ENCODE measurements around the gene SEC61B. TPM values are rescaled to one million over a fixed set of nuclear protein-coding genes. Genes with fewer than 3 reads are reported as not detected.

Gene SEC61B
- total RNA-seq, 2 experiments from 2014 or later, result 186 to 199 TPM

DNA sequence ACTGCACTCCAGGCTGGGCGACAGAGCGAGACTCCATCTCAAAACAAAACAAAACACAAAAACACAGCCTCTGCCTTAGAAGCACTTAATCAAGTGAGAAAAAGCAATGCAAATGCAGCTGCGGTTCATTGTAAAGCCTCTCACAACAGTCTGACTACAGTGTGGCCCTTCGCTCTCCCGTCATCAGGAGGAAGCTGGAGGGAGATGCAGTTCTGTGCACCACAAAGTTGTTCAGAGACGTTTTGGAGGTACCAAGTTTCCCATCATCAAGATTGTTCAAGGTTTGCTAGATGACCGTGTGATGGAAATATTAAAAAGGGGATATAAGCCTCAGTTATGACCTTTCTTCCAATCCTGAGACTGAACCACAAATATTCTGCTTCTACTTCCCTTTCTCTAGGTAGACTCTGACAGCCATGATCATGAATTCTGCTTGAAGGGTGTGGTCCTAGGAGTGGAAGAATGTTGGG is 40.9 kb downstream of the SEC61B start:
- CTCF ChIA-PET, result no interaction called here

DNA sequence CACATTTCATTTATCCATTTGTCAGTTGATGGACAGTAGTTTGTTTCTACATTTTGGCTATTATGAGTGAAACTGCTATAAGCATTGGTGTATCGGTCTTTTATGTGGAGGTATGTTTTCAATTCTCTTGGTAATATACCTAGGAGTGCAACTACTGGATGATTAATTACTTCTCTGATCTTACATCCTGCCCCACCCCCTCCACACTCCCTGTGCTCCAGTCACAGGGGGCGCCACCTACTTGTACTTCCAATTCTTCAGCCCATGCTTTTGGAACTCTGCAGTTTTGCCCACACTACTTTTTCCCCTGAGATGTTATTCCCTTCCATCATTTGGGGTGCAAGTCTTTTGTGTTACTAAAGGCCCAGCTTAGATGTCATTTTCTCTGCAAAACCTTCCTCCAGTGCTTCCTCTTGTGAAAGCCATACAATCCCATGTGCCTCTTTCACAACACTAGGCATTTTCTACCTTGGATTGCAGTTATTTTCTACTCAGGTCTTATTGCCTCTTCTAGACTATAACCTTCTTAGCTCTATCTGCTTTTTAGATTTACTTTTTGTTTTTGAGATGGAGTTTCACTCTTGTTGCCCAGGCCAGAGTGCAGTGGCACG is 42.1 kb downstream of the SEC61B start:
- ChIA-PET CTCF (interaction anchor here (1.0 kb wide), 1 partner anchor 80 kb away, joined by 4 read pairs; no protein-coding TSS in a partner anchor), POLR2A (no interaction called here)

More for the DNA sequence above, 40.9 kb downstream of the SEC61B start:
- POLR2A ChIA-PET, result no interaction called here

DNA sequence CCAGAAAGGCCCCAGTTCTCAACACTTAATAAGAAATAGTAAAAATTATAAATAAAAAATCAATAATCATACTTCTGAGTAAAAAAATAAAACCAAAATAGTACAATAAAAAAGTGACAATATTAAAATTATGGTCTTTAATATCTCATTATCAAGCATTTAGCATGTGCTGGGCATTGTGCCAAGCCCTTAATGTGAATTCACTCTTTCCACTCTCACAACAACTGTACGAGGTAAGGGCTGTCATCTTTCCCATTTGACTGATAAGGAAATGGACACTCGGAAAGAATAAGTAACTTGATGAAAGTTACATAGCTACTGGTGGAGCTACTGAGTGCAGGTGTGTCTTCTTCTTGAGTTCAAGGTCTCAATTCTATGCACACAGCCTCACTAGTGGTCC is 43.6 kb downstream of the SEC61B start:
- ChIA-PET CTCF (interaction anchor here (1.0 to 1.2 kb wide), 3 partner anchors 46 to 745 kb away, joined by 3 to 4 read pairs (median 4); no protein-coding TSS in a partner anchor), POLR2A (interaction anchor here (1.0 kb wide), 1 partner anchor 44 kb away, joined by 3 read pairs; the partner anchor contains the start of gene ALG2)

DNA sequence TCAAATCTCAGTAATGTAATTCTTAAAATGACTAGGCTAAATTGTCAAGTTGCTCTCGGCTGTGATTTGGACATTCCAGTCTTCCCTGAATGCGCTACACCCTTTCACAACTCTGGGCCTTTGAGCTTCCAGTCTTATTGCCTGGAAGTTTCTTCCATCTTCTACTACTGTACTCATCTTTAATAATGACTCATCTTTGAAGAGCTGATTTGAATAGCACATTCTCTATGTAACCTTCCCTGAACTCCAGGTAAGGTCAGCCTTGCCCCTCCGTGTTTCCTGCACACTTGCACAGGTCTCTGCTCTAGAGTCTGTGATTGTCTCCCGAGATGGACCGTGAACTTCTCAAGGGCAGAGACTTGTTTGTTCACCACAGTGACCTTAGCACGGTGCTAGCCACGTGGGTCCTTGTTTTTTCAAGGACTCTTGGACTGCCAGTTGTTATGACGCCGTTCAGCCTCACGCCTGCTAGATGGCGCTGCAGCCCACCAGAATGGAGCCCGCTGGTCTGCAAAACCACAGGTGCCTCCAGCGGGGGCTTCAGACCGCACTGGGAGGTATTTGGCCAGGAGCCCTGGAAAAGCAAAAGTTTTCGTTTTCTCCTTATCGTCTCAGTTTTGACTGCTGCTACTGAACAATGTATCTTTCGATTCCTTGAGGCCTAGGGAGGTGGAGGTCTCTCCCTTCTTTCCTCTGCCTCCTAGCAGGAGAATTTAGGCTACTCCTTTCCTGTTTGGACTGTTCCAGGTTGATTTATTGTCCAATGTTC is 44.4 kb downstream of the SEC61B start:
- ChIA-PET POLR2A (no interaction called here), CTCF (interaction anchor here (1.0 kb wide), 2 partner anchors 81 to 744 kb away, joined by 4 read pairs; no protein-coding TSS in a partner anchor)

DNA sequence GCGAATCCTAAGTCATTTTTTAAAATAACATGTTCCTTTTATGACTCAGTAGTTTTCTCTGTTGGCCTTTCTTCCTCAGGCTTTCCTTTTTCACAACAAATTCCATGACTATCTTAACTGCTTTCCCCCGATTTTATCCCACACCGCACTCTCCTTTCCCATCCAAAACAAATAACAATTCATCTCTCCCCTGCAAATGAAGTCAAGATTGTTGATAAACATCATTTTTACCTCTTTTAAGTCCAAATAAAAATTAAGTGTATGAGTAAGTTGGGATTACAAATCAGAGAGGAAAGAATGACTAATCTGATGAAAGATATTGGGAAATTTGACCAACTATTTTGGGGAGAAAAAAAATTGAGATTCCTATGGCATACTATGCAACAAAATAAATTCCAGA is 47.3 kb downstream of the SEC61B start:
- POLR2A ChIA-PET, result no interaction called here
- CTCF ChIA-PET, result interaction anchor here (0.6 kb wide), 1 partner anchor 190 kb away, joined by 4 read pairs; no protein-coding TSS in a partner anchor

DNA sequence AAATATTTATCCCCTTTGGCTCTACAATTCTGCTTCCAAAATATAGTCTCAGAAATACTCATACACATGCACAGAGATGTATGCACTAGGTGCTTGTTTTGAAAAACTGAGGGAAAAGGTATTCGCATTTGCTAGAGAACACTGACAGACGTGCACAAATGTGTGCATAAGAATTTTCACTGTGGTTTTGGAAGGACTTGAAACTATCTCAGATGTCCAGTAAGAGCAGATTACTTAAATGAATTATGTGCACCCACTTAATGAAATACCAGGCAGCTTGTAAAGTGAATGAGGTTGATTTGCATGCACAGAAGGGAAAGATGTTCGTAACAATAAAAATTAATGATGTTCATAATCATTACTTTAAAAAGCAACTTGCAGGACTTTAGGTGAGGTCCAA is 48.4 kb downstream of the SEC61B start:
- ChIA-PET CTCF (no interaction called here), POLR2A (no interaction called here)

DNA sequence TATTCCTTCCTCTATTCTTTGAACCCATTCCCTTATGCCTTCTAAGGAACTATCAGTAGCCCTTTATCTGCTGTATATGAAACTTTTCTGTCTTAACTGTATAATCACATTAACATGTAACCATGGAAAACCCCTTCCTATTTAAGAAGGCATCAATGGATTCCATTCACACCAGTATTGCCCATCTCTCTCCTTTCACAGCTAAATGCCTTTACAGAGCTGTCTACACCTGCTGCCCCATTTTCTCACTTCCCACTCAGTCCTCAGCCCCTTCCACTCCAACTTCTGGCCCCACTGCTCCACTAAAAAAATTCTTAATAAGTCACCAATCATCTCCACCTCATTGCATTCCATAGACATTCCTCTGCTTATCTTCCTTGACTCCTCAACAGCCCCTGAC is 50.8 kb downstream of the SEC61B start:
- ChIA-PET POLR2A (no interaction called here), CTCF (no interaction called here)

DNA sequence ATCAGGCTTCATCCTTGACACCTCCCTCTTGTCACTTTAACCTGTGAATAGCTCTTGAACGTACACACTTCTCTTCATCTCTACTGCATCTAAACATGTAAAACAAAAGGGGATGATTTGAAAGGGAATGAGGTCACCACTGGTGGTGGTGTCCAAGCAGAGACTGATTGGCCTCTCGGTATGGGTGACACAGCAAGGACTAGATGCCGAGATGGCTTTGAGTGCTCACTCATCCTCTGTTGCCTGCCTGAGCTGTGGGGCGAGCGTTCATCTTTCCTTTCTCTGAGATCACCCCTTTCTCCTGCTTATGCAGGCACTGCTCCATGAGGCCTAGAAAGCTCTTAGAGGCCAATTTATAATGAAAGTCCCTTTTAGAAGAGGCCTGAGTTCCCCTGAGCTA is 51.9 kb downstream of the SEC61B start:
- ChIA-PET POLR2A (no interaction called here), CTCF (no interaction called here)

DNA sequence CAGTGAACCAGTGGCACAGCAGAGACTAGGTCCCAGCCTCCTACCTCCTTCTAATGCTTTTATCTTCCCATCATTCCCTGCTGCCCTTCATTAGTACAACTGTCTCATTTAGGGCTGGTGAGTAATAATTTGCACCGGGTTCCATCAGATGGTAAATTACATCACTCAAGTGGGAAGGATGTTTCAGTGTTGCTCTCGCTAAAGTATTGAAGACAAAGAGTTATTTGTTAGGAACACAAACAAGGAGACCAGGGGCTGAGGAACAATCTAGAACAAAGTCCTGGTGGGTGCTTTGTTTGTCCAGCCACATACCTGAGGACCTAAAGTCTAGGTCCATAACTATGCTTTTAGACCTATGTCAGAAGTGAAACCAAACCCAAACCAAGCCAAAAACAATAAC is 52.4 kb downstream of the SEC61B start:
- POLR2A ChIA-PET, result no interaction called here
- CTCF ChIA-PET, result no interaction called here

Other genes starting within 250 kb of the SEC61B start
- gene TGFBR1, start 117.2 kb upstream of the SEC61B start, total RNA-seq, result 10 to 100 TPM; 39.7 to 41.7 TPM
- gene ALG2, start 340 bp upstream of the SEC61B start, total RNA-seq, result 10 to 100 TPM; 29.0 to 29.3 TPM